DMS 273 treated with DMSO at 0.1 percent for 48 hours (cell line): ENCODE data around the gene TBX10.
A peak's percentile ranks its signal among the peaks of the same experiment; 100 is the strongest.
"Not testable (repeated sequence)": the region's sequence is repeated elsewhere in the genome, so short reads cannot be mapped to it uniquely, and the experiment has no call there.

ENCODE experiments used
- DNase-seq: peaks from one replicate; lab custom pipeline; 2025; lab: John Stamatoyannopoulos, UW

The TBX10 gene

GRCh38 chr11:67631411-67631810 lies 8.2 kb downstream of the TBX10 start:
- DNase-seq = no peak

GRCh38 chr11:67630943-67631331 lies 8.6 kb downstream of the TBX10 start:
- DNase-seq = no peak

GRCh38 chr11:67630228-67630942 lies 9.2 kb downstream of the TBX10 start:
- DNase-seq = peak; percentile 83

- DNase-seq = peak; percentile 33
Observed at GRCh38 chr11:67629386-67630227, 10.0 kb downstream of the TBX10 start, which contains the start of gene NUDT8. Gene NUDT8 (minus strand): TSS chr11:67629937. CDS start chr11:67629911, 26 bp downstream.

- no peak for DNase-seq
Observed at GRCh38 chr11:67628710-67629385, 10.7 kb downstream of the TBX10 start.

- DNase-seq = no peak
Observed at GRCh38 chr11:67627812-67628624, 11.5 kb downstream of the TBX10 start.

- DNase-seq = no peak
Observed at GRCh38 chr11:67627441-67627811, 12.1 kb downstream of the TBX10 start.

- DNase-seq = no peak
Observed at GRCh38 chr11:67626970-67627369, 12.6 kb downstream of the TBX10 start.

- not testable (repeated sequence) for DNase-seq
Observed at GRCh38 chr11:67626131-67626833, 13.3 kb downstream of the TBX10 start.

- not testable (repeated sequence) for DNase-seq
Observed at GRCh38 chr11:67623795-67624194, 15.8 kb downstream of the TBX10 start.

- DNase-seq = not testable (repeated sequence)
Observed at GRCh38 chr11:67622905-67623304, 16.7 kb downstream of the TBX10 start.

GRCh38 chr11:67621928-67622327 lies 17.6 kb downstream of the TBX10 start:
- DNase-seq = not testable (repeated sequence)

GRCh38 chr11:67620621-67621020 lies 18.9 kb downstream of the TBX10 start:
- not testable (repeated sequence) for DNase-seq

- not testable (repeated sequence) for DNase-seq
Observed at GRCh38 chr11:67619683-67620618, 19.6 kb downstream of the TBX10 start.

- DNase-seq = not testable (repeated sequence)
Observed at GRCh38 chr11:67618901-67619659, 20.5 kb downstream of the TBX10 start.

GRCh38 chr11:67617243-67617953 lies 22.2 kb downstream of the TBX10 start:
- no peak for DNase-seq

GRCh38 chr11:67616431-67617242 lies 22.9 kb downstream of the TBX10 start:
- DNase-seq = no peak
